ENCODE measurements around the gene ANKMY1.

DNA sequence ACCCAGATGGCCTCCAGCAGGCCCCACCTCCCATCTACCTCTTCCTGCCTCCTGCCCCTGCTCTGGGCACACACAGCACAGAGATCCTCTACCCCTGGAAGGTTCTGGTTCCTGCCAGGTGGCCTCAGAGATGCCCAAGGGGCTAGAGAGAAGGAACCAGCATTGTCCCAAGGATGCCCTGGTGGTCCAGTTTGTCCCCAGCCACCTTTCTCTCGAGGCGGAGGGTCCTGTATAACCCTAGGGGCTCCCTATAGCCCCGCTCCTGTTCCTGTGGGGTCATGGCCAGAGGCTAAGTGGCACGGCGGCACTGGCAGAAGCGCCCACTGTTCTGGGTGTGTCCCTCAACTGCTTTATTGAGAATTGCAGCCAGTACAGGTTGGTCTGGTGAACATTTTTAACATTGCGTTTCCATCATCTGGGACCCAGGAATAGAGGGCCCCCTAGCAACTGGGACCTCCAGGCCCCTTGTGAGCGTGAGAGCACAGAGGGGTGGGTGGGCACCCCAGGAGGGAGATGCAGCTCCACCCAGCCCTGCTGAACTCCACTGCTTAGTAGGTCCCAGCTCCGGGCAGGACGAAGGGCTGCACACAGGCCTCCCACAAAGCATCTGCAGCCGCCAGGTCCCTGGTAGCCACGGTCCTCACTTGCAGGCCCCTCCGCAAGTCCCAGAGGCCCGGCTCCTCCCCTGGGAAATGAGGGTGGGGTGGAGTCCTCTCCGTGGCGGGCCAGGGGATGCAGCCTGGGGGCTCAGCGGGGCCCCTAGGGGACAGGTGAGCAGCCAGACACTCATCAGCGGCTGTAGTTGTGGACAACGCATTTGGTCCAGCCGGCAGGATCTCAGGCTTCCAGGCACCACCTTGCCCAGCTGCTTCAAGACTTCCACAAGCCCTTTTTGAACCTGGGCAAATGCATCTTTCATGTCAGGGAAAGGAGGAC lies 89.2 kb downstream of the ANKMY1 start:
- TF ChIP-seq EZH2phosphoT487 (IDR thresholded peaks at IDR 0.05; ENCODE audit: insufficient read depth, low read depth), result no peak
- no peak for TF ChIP-seq EZH2 (IDR thresholded peaks at IDR 0.05; ENCODE audit: insufficient read depth, poor library complexity, severe bottlenecking)
